H9 (cell line): ENCODE results near the gene CDC42EP1. TPM values are rescaled to one million over a fixed set of nuclear protein-coding genes. Genes with fewer than 3 reads are reported as not detected.

Experiments used
- DNase-seq: peaks from one replicate; pipeline ENCODE4 v3.0.0-alpha.2; 2017
- H2AFZ ChIP-seq: one replicate; pipeline ENCODE4 v1.6.1; 2013; ENCODE audit warnings: mild to moderate bottlenecking, low read length, control low read depth, moderate library complexity
- H2AK5ac ChIP-seq: 2 replicates; pipeline ENCODE4 v1.6.1; 2013; ENCODE audit warnings: low read length, control low read depth, mixed read lengths; ENCODE audit not compliant: insufficient read length
- H2BK120ac ChIP-seq: one replicate; pipeline ENCODE4 v1.6.1; 2013; ENCODE audit warnings: low read depth, mild to moderate bottlenecking, low read length, control low read depth, inconsistent platforms; ENCODE audit not compliant: poor library complexity, severe bottlenecking
- H2BK12ac ChIP-seq: 2 replicates; pipeline ENCODE4 v1.6.1; 2013; ENCODE audit warnings: low read length, control low read depth, mixed read lengths, low read depth; ENCODE audit not compliant: insufficient read length
- H2BK15ac ChIP-seq: 2 replicates; pipeline ENCODE4 v1.6.1; 2013; ENCODE audit warnings: low read depth, low read length, control low read depth
- H2BK20ac ChIP-seq: one replicate; pipeline ENCODE4 v1.6.1; 2013; ENCODE audit warnings: low read depth, mild to moderate bottlenecking, low read length, control low read depth, inconsistent platforms; ENCODE audit not compliant: poor library complexity, severe bottlenecking
- H2BK5ac ChIP-seq: 2 replicates; pipeline ENCODE4 v1.6.1; 2013; ENCODE audit warnings: low read length, control low read depth, mixed read lengths; ENCODE audit not compliant: insufficient read length
- H3K14ac ChIP-seq: 2 replicates; pipeline ENCODE4 v1.6.1; 2013; ENCODE audit warnings: low read length, control low read depth; ENCODE audit not compliant: insufficient read depth
- H3K18ac ChIP-seq: 2 replicates; pipeline ENCODE4 v1.6.1; 2013; ENCODE audit warnings: low read depth, mild to moderate bottlenecking, mixed read lengths, low read length, control low read depth; ENCODE audit not compliant: insufficient read length
- H3K23ac ChIP-seq: 2 replicates; pipeline ENCODE4 v1.6.1; 2013; ENCODE audit warnings: low read length, control low read depth, mixed read lengths, low read depth; ENCODE audit not compliant: insufficient read length
- H3K23me2 ChIP-seq: 2 replicates; pipeline ENCODE4 v1.6.1; 2013; ENCODE audit warnings: low read depth, mild to moderate bottlenecking, mixed read lengths, low read length, control low read depth; ENCODE audit not compliant: insufficient read length, poor library complexity, severe bottlenecking
- H3K27ac ChIP-seq: 2 replicates; pipeline ENCODE4 v1.5.1; 2013; ENCODE audit warnings: low read length, control low read depth, mixed read lengths, low read depth; ENCODE audit not compliant: insufficient read length
- H3K27me3 ChIP-seq: 2 replicates; pipeline ENCODE4 v1.6.1; 2013; ENCODE audit warnings: low read length, control low read depth, inconsistent platforms; ENCODE audit not compliant: insufficient read depth
- H3K4ac ChIP-seq: 2 replicates; pipeline ENCODE4 v1.6.1; 2013; ENCODE audit warnings: low read depth, mild to moderate bottlenecking, control low read depth, inconsistent platforms, low read length, moderate library complexity
- H3K4me1 ChIP-seq: 2 replicates; pipeline ENCODE4 v1.6.1; 2013; ENCODE audit warnings: low read length, control low read depth, inconsistent platforms; ENCODE audit not compliant: insufficient read depth
- H3K4me2 ChIP-seq: 2 replicates; pipeline ENCODE4 v1.6.1; 2013; ENCODE audit warnings: low read length, control low read depth, mixed read lengths; ENCODE audit not compliant: insufficient read length, insufficient read depth
- H3K56ac ChIP-seq: 2 replicates; pipeline ENCODE4 v1.6.1; 2013; ENCODE audit warnings: low read depth, mild to moderate bottlenecking, mixed read lengths, low read length, control low read depth; ENCODE audit not compliant: insufficient read length
- H3K79me1 ChIP-seq: 2 replicates; pipeline ENCODE4 v1.6.1; 2013; ENCODE audit warnings: low read depth, mild to moderate bottlenecking, moderate library complexity, low read length, control low read depth, inconsistent platforms; ENCODE audit not compliant: insufficient read depth, poor library complexity, severe bottlenecking
- H3K79me2 ChIP-seq: 2 replicates; pipeline ENCODE4 v1.6.1; 2013; ENCODE audit warnings: low read length, control low read depth, inconsistent platforms; ENCODE audit not compliant: insufficient read depth
- H3K9ac ChIP-seq: 2 replicates; pipeline ENCODE4 v1.6.1; 2013; ENCODE audit warnings: low read length, control low read depth, mixed read lengths; ENCODE audit not compliant: insufficient read length; ENCODE audit errors: extremely low read depth
- H3K9me3 ChIP-seq: one replicate; pipeline ENCODE4 v1.6.1; 2013; ENCODE audit warnings: low read depth, low read length, inconsistent platforms; ENCODE audit not compliant: control insufficient read depth
- H3T11ph ChIP-seq: one replicate; pipeline ENCODE4 v1.6.1; 2013; ENCODE audit warnings: mild to moderate bottlenecking, low read length, control low read depth, inconsistent platforms
- H4K20me1 ChIP-seq: one replicate; pipeline ENCODE4 v1.6.1; 2013; ENCODE audit not compliant: control insufficient read depth, insufficient read length, insufficient read depth
- H4K5ac ChIP-seq: 2 replicates; pipeline ENCODE4 v1.6.1; 2013; ENCODE audit warnings: low read depth, mild to moderate bottlenecking, mixed read lengths, low read length, control low read depth; ENCODE audit not compliant: insufficient read length
- H4K8ac ChIP-seq: replicated peaks from 2 replicates; pipeline ENCODE4 v1.6.1; 2013; ENCODE audit warnings: low read length, control low read depth, mixed read lengths, low read depth; ENCODE audit not compliant: insufficient read length
- H4K91ac ChIP-seq: 2 replicates; pipeline ENCODE4 v1.6.1; 2013; ENCODE audit warnings: low read depth, mild to moderate bottlenecking, moderate library complexity, mixed read lengths, low read length, control low read depth; ENCODE audit not compliant: insufficient read length
- H3K27ac Mint-ChIP-seq, 3 experiments: 2 replicates in 2 of 3; 3 replicates in 1 of 3; pipeline ENCODE4 v1.8.0; 2020 to 2021; ENCODE audit warnings: mixed read lengths in 3 of 3, mild to moderate bottlenecking in 1 of 3, moderate library complexity in 1 of 3
- H3K27me3 Mint-ChIP-seq: 2 replicates; pipeline ENCODE4 v1.8.0; 2021; ENCODE audit warnings: low read depth, mild to moderate bottlenecking, moderate library complexity, mixed read lengths
- H3K36me3 Mint-ChIP-seq, 3 experiments: 2 replicates in 2 of 3; 3 replicates in 1 of 3; pipeline ENCODE4 v1.8.0; 2020 to 2021; ENCODE audit warnings: low read depth in 3 of 3, mixed read lengths in 3 of 3; ENCODE audit not compliant: insufficient read depth in 1 of 3
- H3K4me1 Mint-ChIP-seq, 2 experiments: 2 replicates each; pipeline ENCODE4 v1.8.0; 2020; ENCODE audit warnings: mixed read lengths in 2 of 2
- H3K4me3 Mint-ChIP-seq, 2 experiments: 2 replicates in 1 of 2; 3 replicates in 1 of 2; pipeline ENCODE4 v1.8.0; 2020 to 2021; ENCODE audit warnings: mild to moderate bottlenecking in 2 of 2, mixed read lengths in 2 of 2, moderate library complexity in 1 of 2
- H3K9me3 Mint-ChIP-seq, 2 experiments: 2 replicates in 1 of 2; 3 replicates in 1 of 2; pipeline ENCODE4 v1.8.0; 2020; ENCODE audit warnings: mild to moderate bottlenecking in 2 of 2, mixed read lengths in 2 of 2, moderate library complexity in 1 of 2
- CTCF ChIP-seq: fragments of 200-600 bp; sonication (generic); conservative IDR thresholded peaks from 3 replicates; pipeline ENCODE4 v1.8.0; 2021; ENCODE audit warnings: antibody characterized with exemption, mild to moderate bottlenecking
- WGBS: extraction: QIAGEN DNeasy Blood & Tissue Kit; methylation state at CpG from one replicate; pipeline ENCODE4 v1.1.7; 2013; ENCODE audit warnings: missing lambda C conversion rate, low lambda C conversion rate, mixed read lengths; ENCODE audit not compliant: insufficient read length; ENCODE audit errors: extremely low coverage; 5-methylcytosine and 5-hydroxymethylcytosine counted together
- total RNA-seq: library from RNA; stranded (reverse); gene quantifications from 2 replicates; pipeline ENCODE4 v1.2.1, GENCODE V29; 2021

Gene CDC42EP1
- total RNA-seq, 1 experiment from 2014 or later = 23.0 TPM

DNA sequence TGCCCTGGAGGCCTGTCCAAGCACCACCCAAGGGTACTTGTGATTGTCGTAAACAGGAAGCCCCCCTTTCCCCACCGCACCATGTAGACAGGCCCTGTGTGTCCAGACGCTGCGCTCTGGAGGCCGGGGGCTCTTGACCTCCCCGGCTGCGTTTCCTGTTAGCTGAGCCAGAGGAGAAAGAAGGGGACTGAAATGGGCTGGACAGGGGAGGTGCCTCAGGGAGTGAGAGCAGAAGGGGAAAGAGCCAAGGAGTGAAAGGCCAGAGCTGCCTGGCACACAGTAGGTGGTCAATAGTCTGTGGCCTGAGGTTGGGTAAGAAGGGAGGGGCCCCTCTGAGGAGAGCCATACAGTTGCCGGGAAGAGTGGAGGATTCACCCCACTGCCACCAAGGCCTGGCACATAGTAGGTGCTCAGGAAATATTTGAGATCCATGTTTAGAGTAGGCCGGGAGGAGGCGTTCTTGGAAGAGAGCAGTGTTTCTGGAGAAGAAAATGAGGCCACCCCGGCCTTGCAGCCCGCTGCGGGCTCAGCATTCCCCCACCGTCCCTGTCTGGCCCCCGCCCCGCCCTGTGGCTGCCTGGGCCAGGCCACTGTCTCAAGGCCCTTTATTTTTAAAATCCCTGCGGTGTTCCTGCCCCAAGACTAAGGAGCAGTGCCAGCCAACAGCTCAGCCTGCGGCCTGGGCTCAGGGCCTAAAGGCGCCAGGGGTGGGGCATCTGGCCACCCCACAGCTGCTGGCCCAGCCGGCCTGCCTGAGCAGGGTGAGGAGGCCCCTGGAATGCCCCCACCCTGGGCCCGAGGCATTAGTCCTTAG lies 13.6 kb upstream of the CDC42EP1 start:
- no peaks in the 10 kb centered on the region for H3K79me2 ChIP-seq
- peaks cover 2% of the 10 kb centered on the region; the same call in 1 of the 2 replicates for H3K4me1 ChIP-seq
- H2BK5ac ChIP-seq = no peak overlapping the region
- H4K91ac ChIP-seq = no peak overlapping the region
- no peak overlapping the region for H3K27ac ChIP-seq
- TF ChIP-seq CTCF = no peak
- no peak overlapping the region for H4K5ac ChIP-seq
- H3K9ac ChIP-seq = no peak overlapping the region
- no peak overlapping the region for H4K8ac ChIP-seq
- H3K36me3 Mint-ChIP-seq = no peaks in the 10 kb centered on the region
- H3K23me2 ChIP-seq = peaks cover 4% of the 10 kb centered on the region
- no peak overlapping the region for H3K4ac ChIP-seq
- no peak overlapping the region for H3K4me2 ChIP-seq
- no peak overlapping the region for H2AFZ ChIP-seq
- H2AK5ac ChIP-seq = no peak overlapping the region
- peak overlapping the region; percentile 32 to 55; a peak in 3 of 5 replicates for H3K4me3 Mint-ChIP-seq
- no peak overlapping the region for H3K14ac ChIP-seq
- H3T11ph ChIP-seq = no peak overlapping the region
- no CpG with 5 or more reads among the region's 21 CpGs for WGBS
- H3K23ac ChIP-seq = no peak overlapping the region
- no peaks in the 10 kb centered on the region for H3K27me3 ChIP-seq
- no peaks in the 10 kb centered on the region for H3K79me1 ChIP-seq
- H3K9me3 Mint-ChIP-seq = no peaks in the 10 kb centered on the region; a peak in 2 of 5 replicates
- peaks cover 10% of the 10 kb centered on the region for H3K27me3 Mint-ChIP-seq
- H2BK12ac ChIP-seq = no peak overlapping the region
- H3K56ac ChIP-seq = no peak overlapping the region
- H2BK15ac ChIP-seq = no peak overlapping the region
- no peak overlapping the region for H2BK20ac ChIP-seq
- peaks cover 28 to 44% of the 10 kb centered on the region in 2 experiments for H3K4me1 Mint-ChIP-seq
- no peak overlapping the region for H2BK120ac ChIP-seq
- no peaks in the 10 kb centered on the region for H3K9me3 ChIP-seq
- DNase-seq = peak; percentile 85
- peak overlapping the region; percentile 25 for H3K18ac ChIP-seq
- peak overlapping the region; percentile 94 to 99 (median 96) for H3K27ac Mint-ChIP-seq
- H4K20me1 ChIP-seq = no peaks in the 10 kb centered on the region
